Naive thymus-derived CD4-positive, alpha-beta T cell (primary cell): ENCODE measurements around the gene GLE1. TPM values are rescaled to one million over a fixed set of nuclear protein-coding genes. Genes with fewer than 3 reads are reported as not detected.

Source experiments
- ATAC-seq: fragments of 150-1000 bp; cut with Tn5 transposase; 2 replicates; pipeline ENCODE4 v1.10.0; 2021; ENCODE audit warnings: mild to moderate bottlenecking, moderate library complexity
- CTCF ChIA-PET: fragments of 350-600 bp; sonication (Branson Sonifier 250); formaldehyde crosslinking; loops from one replicate; lab custom pipeline; 2021; ENCODE audit warnings: antibody characterized with exemption; lab: Charles Lee
- POLR2A ChIA-PET: fragments of 350-600 bp; sonication (Branson Sonifier 250); formaldehyde crosslinking; loops from one replicate; lab custom pipeline; 2021; ENCODE audit warnings: antibody characterized with exemption, inconsistent platforms; lab: Charles Lee
- DNase-seq, 9 donors: peaks; one replicate each; pipeline versions ENCODE4 v3.0.0 to v3.0.0-alpha.2; 2020 to 2022; ENCODE audit warnings: mixed read lengths in 1 of 9
- H3K27ac ChIP-seq: one replicate; pipeline ENCODE4 v1.7.0; 2013; ENCODE audit warnings: mild to moderate bottlenecking, low read depth, low read length, moderate library complexity
- H3K27me3 ChIP-seq, 2 donors: one replicate each; pipeline ENCODE4 v1.7.0; 2013; ENCODE audit warnings: low read length in 2 of 2, mild to moderate bottlenecking in 2 of 2, moderate library complexity in 2 of 2; ENCODE audit not compliant: control insufficient read depth in 2 of 2, insufficient read depth in 2 of 2
- H3K36me3 ChIP-seq, 3 experiments: 1 replicate in 2 of 3; 2 replicates in 1 of 3; pipeline ENCODE4 v1.7.0; 2013; ENCODE audit warnings: low read length in 3 of 3, mild to moderate bottlenecking in 3 of 3, moderate library complexity in 1 of 3; ENCODE audit not compliant: insufficient read depth in 3 of 3, control insufficient read depth in 2 of 3
- H3K4me1 ChIP-seq, 2 donors: one replicate each; pipeline ENCODE4 v1.7.0; 2013; ENCODE audit warnings: low read length in 2 of 2, mild to moderate bottlenecking in 2 of 2, moderate library complexity in 1 of 2; ENCODE audit not compliant: control insufficient read depth in 2 of 2, insufficient read depth in 2 of 2
- H3K4me3 ChIP-seq: 2 replicates; pipeline ENCODE4 v1.7.0; 2013; ENCODE audit warnings: mild to moderate bottlenecking, low read length
- H3K9me3 ChIP-seq, 3 experiments: 1 replicate in 2 of 3; 2 replicates in 1 of 3; pipeline ENCODE4 v1.7.0; 2013; ENCODE audit warnings: low read length in 3 of 3; ENCODE audit not compliant: control insufficient read depth in 2 of 3
- H3K27ac Mint-ChIP-seq, 9 donors: one replicate each; pipeline ENCODE4 v1.8.0; 2020 to 2022; ENCODE audit warnings: mixed read lengths in 9 of 9, mild to moderate bottlenecking in 8 of 9, moderate library complexity in 5 of 9, inconsistent platforms in 2 of 9
- H3K27me3 Mint-ChIP-seq, 5 donors: one replicate each; pipeline ENCODE4 v1.8.0; 2021 to 2022; ENCODE audit warnings: mixed read lengths in 5 of 5, mild to moderate bottlenecking in 1 of 5
- H3K36me3 Mint-ChIP-seq, 5 donors: one replicate each; pipeline ENCODE4 v1.8.0; 2020 to 2022; ENCODE audit warnings: mixed read lengths in 5 of 5, mild to moderate bottlenecking in 3 of 5, inconsistent platforms in 1 of 5
- H3K4me1 Mint-ChIP-seq, 7 donors: one replicate each; pipeline ENCODE4 v1.8.0; 2020 to 2022; ENCODE audit warnings: mixed read lengths in 7 of 7, mild to moderate bottlenecking in 3 of 7, inconsistent platforms in 1 of 7
- H3K4me3 Mint-ChIP-seq, 10 donors: one replicate each; pipeline ENCODE4 v1.8.0; 2020 to 2022; ENCODE audit warnings: mild to moderate bottlenecking in 10 of 10, mixed read lengths in 10 of 10, moderate library complexity in 6 of 10, inconsistent platforms in 2 of 10
- H3K9me3 Mint-ChIP-seq, 11 donors: one replicate each; pipeline ENCODE4 v1.8.0; 2020 to 2022; ENCODE audit warnings: mixed read lengths in 11 of 11, mild to moderate bottlenecking in 4 of 11, inconsistent platforms in 1 of 11, moderate library complexity in 1 of 11
- intact Hi-C, 2 donors: fragments of 100-400 bp; cut with micrococcal nuclease; formaldehyde crosslinking; loops; one replicate each; pipeline ENCODE4 v1.15.1; 2023
- polyA plus RNA-seq, 2 donors: library from polyadenylated mRNA; unstranded; fragments of 300-500 nt; fragmentation: Illumina TruSeq; gene quantifications; one replicate each; pipeline ENCODE4 v1.2.3, GENCODE V29; 2021
- total RNA-seq, 6 experiments: library from RNA in 5 of 6; stranded (reverse) in 5 of 6; gene quantifications; 1 replicate in 5 of 6; 2 replicates in 1 of 6; pipeline ENCODE4 v1.2.3 and lab custom pipeline; 2021 to 2026

The GLE1 gene
- total and polyA plus RNA-seq, 7 experiments from 2014 or later = 14.2 to 46.5 (median 30.5) TPM

GRCh38 chr9:128565578-128565977, 61.1 kb downstream of the GLE1 start:
- H3K27me3 ChIP-seq = no peaks in the 10 kb centered on the region
- no peak overlapping the region for H3K27ac ChIP-seq
- H3K27me3 Mint-ChIP-seq = no peaks in the 10 kb centered on the region
- H3K9me3 Mint-ChIP-seq = no peaks in the 10 kb centered on the region
- H3K4me3 Mint-ChIP-seq = no peak overlapping the region
- DNase-seq = no peak
- intact Hi-C loops = no loop called here
- H3K36me3 Mint-ChIP-seq = peaks cover 7 to 35% (median 22%) of the 10 kb centered on the region in 5 donors
- H3K4me1 Mint-ChIP-seq = peaks cover 14 to 47% (median 33%) of the 10 kb centered on the region in 7 donors
- no peak overlapping the region for H3K4me3 ChIP-seq
- ChIA-PET CTCF (interaction anchor here (0.6 kb wide), 1 partner anchor 37 kb away, joined by 4 read pairs; no protein-coding TSS in a partner anchor), POLR2A (interaction anchor here (0.7 to 4.9 kb wide), 2 partner anchors 12 to 37 kb away, joined by 3 to 35 read pairs; partner anchors contain the start of gene SPTAN1)
- peak overlapping the region in 3 of 9 donors; percentile 40 to 58 (median 48) for H3K27ac Mint-ChIP-seq
- no peaks in the 10 kb centered on the region for H3K4me1 ChIP-seq
- peaks cover 0 to 40% (median 20%) of the 10 kb centered on the region in 3 experiments for H3K36me3 ChIP-seq
- ATAC-seq = no peak
- H3K9me3 ChIP-seq = no peaks in the 10 kb centered on the region

DNA sequence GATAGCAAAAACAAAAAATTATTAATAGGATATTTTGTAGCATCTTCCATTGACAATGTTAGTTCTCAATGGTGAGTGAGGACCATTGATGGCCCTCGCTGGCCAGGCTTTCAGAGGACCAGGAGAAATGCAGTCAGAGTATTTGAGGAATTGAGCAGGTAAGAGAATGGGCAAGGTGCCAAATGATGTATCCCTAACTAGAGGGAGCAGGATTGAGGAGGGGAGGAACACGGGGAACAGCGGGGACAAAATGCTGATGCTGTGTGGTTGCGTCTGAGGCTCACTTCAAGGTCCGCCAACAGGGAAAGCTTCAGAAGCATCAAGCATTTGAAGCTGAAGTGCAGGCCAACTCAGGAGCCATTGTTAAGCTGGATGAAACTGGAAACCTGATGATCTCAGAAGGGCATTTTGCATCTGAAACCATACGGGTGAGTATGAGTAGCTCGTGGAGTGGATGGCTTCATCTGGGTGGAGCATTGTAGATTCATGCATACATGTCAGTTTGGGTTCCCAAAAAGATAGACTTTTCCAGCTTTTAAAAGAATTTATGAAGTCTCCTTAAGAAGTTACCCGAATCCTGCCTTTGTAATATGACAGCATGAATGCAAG, 64.1 kb downstream of the GLE1 start:
- H3K27ac ChIP-seq = no peak overlapping the region
- H3K36me3 Mint-ChIP-seq = peaks cover 7 to 41% (median 25%) of the 10 kb centered on the region in 5 donors
- DNase-seq (no peak), ATAC-seq (no peak)
- H3K4me1 Mint-ChIP-seq = peaks cover 10 to 50% (median 30%) of the 10 kb centered on the region in 7 donors
- no peak overlapping the region for H3K4me3 Mint-ChIP-seq
- H3K36me3 ChIP-seq = peaks cover 4 to 63% (median 20%) of the 10 kb centered on the region in 3 experiments
- H3K27me3 Mint-ChIP-seq = no peaks in the 10 kb centered on the region
- no peak overlapping the region for H3K4me3 ChIP-seq
- no peaks in the 10 kb centered on the region for H3K9me3 Mint-ChIP-seq
- intact Hi-C loops = no loop called here
- no peaks in the 10 kb centered on the region for H3K27me3 ChIP-seq
- no peaks in the 10 kb centered on the region for H3K9me3 ChIP-seq
- H3K27ac Mint-ChIP-seq = peak overlapping the region in 4 of 9 donors; percentile 37 to 67 (median 52)
- POLR2A ChIA-PET = interaction anchor here (0.6 to 1.3 kb wide), 4 partner anchors 10 to 63 kb away, joined by 3 to 4 read pairs (median 3); partner anchors contain the start of gene GLE1
- CTCF ChIA-PET = interaction anchor here (0.7 kb wide), 1 partner anchor 257 kb away, joined by 3 read pairs; no protein-coding TSS in a partner anchor
- no peaks in the 10 kb centered on the region for H3K4me1 ChIP-seq

- Histone ChIP-seq H3K27me3 (no peaks in the 10 kb centered on the region), H3K27ac (peak overlapping the region; percentile 23), H3K4me3 (no peak overlapping the region), H3K36me3 (peaks cover 46 to 81% (median 59%) of the 10 kb centered on the region in 3 experiments), H3K9me3 (no peaks in the 10 kb centered on the region), H3K4me1 (peaks cover 0 to 11% of the 10 kb centered on the region in 2 donors)
- ChIA-PET CTCF (interaction anchor here (0.6 kb wide), 1 partner anchor 14 kb away, joined by 3 read pairs; no protein-coding TSS in a partner anchor), POLR2A (interaction anchor here (0.5 to 2.9 kb wide), 2 partner anchors 24 to 67 kb away, joined by 3 to 17 read pairs; partner anchors contain the start of gene SPTAN1)
- Mint-ChIP-seq H3K9me3 (peaks cover 0 to 2% (median 0%) of the 10 kb centered on the region in 11 donors), H3K36me3 (peaks cover 5 to 59% (median 34%) of the 10 kb centered on the region in 5 donors), H3K4me3 (peak overlapping the region in 4 of 10 donors; percentile 3 to 50 (median 30)), H3K4me1 (peaks cover 0 to 24% (median 17%) of the 10 kb centered on the region in 7 donors), H3K27ac (peak overlapping the region in 7 of 9 donors; percentile 28 to 77 (median 68)), H3K27me3 (no peaks in the 10 kb centered on the region)
- ATAC-seq (no peak), DNase-seq (no peak)
- intact Hi-C loops = no loop called here
Measured at GRCh38 chr9:128575469-128575868, 71.0 kb downstream of the GLE1 start.

GRCh38 chr9:128575916-128576315, 71.4 kb downstream of the GLE1 start:
- intact Hi-C loops = no loop called here
- ATAC-seq (no peak), DNase-seq (no peak)
- Mint-ChIP-seq H3K36me3 (peaks cover 9 to 64% (median 36%) of the 10 kb centered on the region in 5 donors), H3K9me3 (peaks cover 0 to 2% (median 0%) of the 10 kb centered on the region in 11 donors), H3K27me3 (no peaks in the 10 kb centered on the region), H3K4me1 (peaks cover 0 to 24% (median 17%) of the 10 kb centered on the region in 7 donors), H3K27ac (peak overlapping the region in 7 of 9 donors; percentile 28 to 71 (median 67)), H3K4me3 (no peak overlapping the region)
- POLR2A ChIA-PET = interaction anchor here (2.9 kb wide), 1 partner anchor 24 kb away, joined by 17 read pairs; the partner anchor contains the start of gene SPTAN1
- H3K4me3 ChIP-seq = no peak overlapping the region
- peaks cover 0 to 11% of the 10 kb centered on the region in 2 donors for H3K4me1 ChIP-seq
- H3K27me3 ChIP-seq = no peaks in the 10 kb centered on the region
- H3K36me3 ChIP-seq = peaks cover 50 to 82% (median 64%) of the 10 kb centered on the region in 3 experiments
- peak overlapping the region; percentile 23 for H3K27ac ChIP-seq
- H3K9me3 ChIP-seq = no peaks in the 10 kb centered on the region
- CTCF ChIA-PET = interaction anchor here (0.6 kb wide), 1 partner anchor 15 kb away, joined by 3 read pairs; no protein-coding TSS in a partner anchor

DNA sequence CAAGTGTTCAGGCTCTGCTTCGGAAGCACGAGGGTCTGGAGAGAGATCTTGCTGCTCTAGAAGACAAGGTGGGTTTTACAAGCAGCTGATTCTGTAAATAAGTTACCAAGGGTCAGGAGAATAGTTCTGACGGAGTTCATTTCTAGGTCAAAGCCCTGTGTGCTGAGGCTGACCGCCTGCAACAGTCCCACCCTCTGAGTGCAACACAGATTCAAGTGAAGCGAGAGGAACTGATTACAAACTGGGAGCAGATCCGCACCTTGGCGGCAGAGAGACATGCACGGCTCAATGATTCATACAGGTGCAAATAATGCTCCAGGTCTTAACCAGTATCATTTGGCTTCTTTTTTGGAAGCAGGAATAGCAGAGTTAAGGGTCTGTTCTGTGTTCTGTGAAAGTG, 72.7 kb downstream of the GLE1 start:
- no peak overlapping the region for H3K27ac Mint-ChIP-seq
- H3K27ac ChIP-seq = no peak overlapping the region
- peaks cover 0 to 21% (median 17%) of the 10 kb centered on the region in 7 donors for H3K4me1 Mint-ChIP-seq
- intact Hi-C loops = no loop called here
- H3K9me3 ChIP-seq = no peaks in the 10 kb centered on the region
- H3K4me1 ChIP-seq = peaks cover 0 to 11% of the 10 kb centered on the region in 2 donors
- peaks cover 0 to 2% (median 0%) of the 10 kb centered on the region in 11 donors for H3K9me3 Mint-ChIP-seq
- ChIA-PET CTCF (no interaction called here), POLR2A (no interaction called here)
- DNase-seq = no peak
- H3K4me3 Mint-ChIP-seq = no peak overlapping the region
- H3K36me3 ChIP-seq = peaks cover 62 to 89% (median 76%) of the 10 kb centered on the region in 3 experiments
- H3K4me3 ChIP-seq = no peak overlapping the region
- ATAC-seq = no peak
- H3K36me3 Mint-ChIP-seq = peaks cover 9 to 66% (median 36%) of the 10 kb centered on the region in 5 donors
- no peaks in the 10 kb centered on the region for H3K27me3 ChIP-seq
- H3K27me3 Mint-ChIP-seq = no peaks in the 10 kb centered on the region

DNA sequence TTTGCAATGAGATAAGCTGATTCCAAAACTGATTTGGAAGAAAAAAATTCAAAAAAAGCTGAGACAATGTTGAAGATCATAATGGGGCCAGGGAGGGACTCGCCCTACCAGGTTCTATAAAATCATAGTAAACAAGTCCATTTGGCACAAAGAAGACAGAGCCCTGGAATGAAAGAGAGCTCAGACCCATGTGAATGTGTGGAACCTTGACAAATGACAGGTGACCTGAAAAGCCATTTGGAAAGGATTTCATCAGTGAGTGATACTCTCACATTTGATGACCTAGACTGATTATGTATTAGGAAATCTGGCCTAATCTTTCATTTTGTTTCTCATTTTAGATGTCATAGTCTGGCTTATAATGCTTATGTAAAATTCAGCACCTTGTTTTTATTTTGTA, 74.7 kb downstream of the GLE1 start:
- no peaks in the 10 kb centered on the region for H3K9me3 ChIP-seq
- H3K27ac Mint-ChIP-seq = peak overlapping the region in 3 of 9 donors; percentile 45 to 70 (median 59)
- CTCF ChIA-PET = interaction anchor here (0.6 kb wide), 1 partner anchor 23 kb away, joined by 3 read pairs; no protein-coding TSS in a partner anchor
- intact Hi-C loops = no loop called here
- POLR2A ChIA-PET = interaction anchor here (1.0 kb wide), 1 partner anchor 26 kb away, joined by 3 read pairs; no protein-coding TSS in a partner anchor
- peaks cover 0 to 2% (median 0%) of the 10 kb centered on the region in 11 donors for H3K9me3 Mint-ChIP-seq
- no peak overlapping the region for H3K4me3 ChIP-seq
- H3K36me3 Mint-ChIP-seq = peaks cover 21 to 79% (median 45%) of the 10 kb centered on the region in 5 donors
- H3K27me3 Mint-ChIP-seq = no peaks in the 10 kb centered on the region
- peaks cover 76 to 96% (median 90%) of the 10 kb centered on the region in 3 experiments for H3K36me3 ChIP-seq
- H3K4me1 ChIP-seq = peaks cover 0 to 11% of the 10 kb centered on the region in 2 donors
- H3K27me3 ChIP-seq = no peaks in the 10 kb centered on the region
- H3K4me3 Mint-ChIP-seq = no peak overlapping the region
- DNase-seq (no peak), ATAC-seq (no peak)
- no peak overlapping the region for H3K27ac ChIP-seq
- H3K4me1 Mint-ChIP-seq = peaks cover 0 to 18% (median 13%) of the 10 kb centered on the region in 7 donors
